Measurements from ENCODE around the gene BRINP3. TPM values are rescaled to one million over a fixed set of nuclear protein-coding genes. Genes with fewer than 3 reads are reported as not detected.

Gene BRINP3
- total RNA-seq, 2 experiments from 2014 or later, result not detected

- Histone ChIP-seq H3K4me1 (ENCODE audit: insufficient read depth, low read length, poor library complexity, severe bottlenecking) (no peaks in the 10 kb centered on the region), H4K20me1 (ENCODE audit: insufficient read depth, low read length) (no peaks in the 10 kb centered on the region), H3K27ac (ENCODE audit: low read depth, low read length, poor library complexity, severe bottlenecking) (no peak overlapping the region), H3K36me3 (ENCODE audit: insufficient read depth, low read length) (no peaks in the 10 kb centered on the region), H3K4me3 (ENCODE audit: low read depth, low read length, poor library complexity, severe bottlenecking) (no peak overlapping the region), H3K9me2 (ENCODE audit: insufficient read depth, low read length) (no peaks in the 10 kb centered on the region), H2AFZ (ENCODE audit: low read length) (no peak overlapping the region), H3K9me3 (ENCODE audit: low read length) (no peaks in the 10 kb centered on the region), H3K4me2 (ENCODE audit: low read length) (no peak overlapping the region), H3K79me2 (ENCODE audit: insufficient read depth, low read depth, low read length) (no peaks in the 10 kb centered on the region)
- intact Hi-C loops (cut with micrococcal nuclease; ENCODE audit: unreplicated experiment), result no loop called here
- POLR2A ChIA-PET, result no interaction called here
- BruUV-seq (replicated peaks), result no TSS peak
- no peak for DNase-seq (ENCODE audit: low spot score)
- CTCF ChIA-PET (ENCODE audit: unreplicated experiment), result no interaction called here
- no peak for TF ChIP-seq EZH2phosphoT487 (IDR thresholded peaks at IDR 0.05; ENCODE audit: borderline replicate concordance, low read depth, low read length)
- TF ChIP-seq CTCF (conservative IDR thresholded peaks at IDR 0.05; ENCODE audit: low read length), result no peak
Observed at GRCh38 chr1:190170321-190170720, 307.3 kb downstream of the BRINP3 start.

GRCh38 chr1:190169311-190170067 is 308.2 kb downstream of the BRINP3 start:
- TF ChIP-seq CTCF (conservative IDR thresholded peaks at IDR 0.05; ENCODE audit: low read length) (no peak), EZH2phosphoT487 (IDR thresholded peaks at IDR 0.05; ENCODE audit: borderline replicate concordance, low read depth, low read length) (no peak)
- Histone ChIP-seq H3K4me2 (ENCODE audit: low read length) (no peak overlapping the region), H3K4me1 (ENCODE audit: insufficient read depth, low read length, poor library complexity, severe bottlenecking) (no peaks in the 10 kb centered on the region), H3K9me3 (ENCODE audit: low read length) (no peaks in the 10 kb centered on the region), H3K4me3 (ENCODE audit: low read depth, low read length, poor library complexity, severe bottlenecking) (no peak overlapping the region), H3K36me3 (ENCODE audit: insufficient read depth, low read length) (no peaks in the 10 kb centered on the region), H3K79me2 (ENCODE audit: insufficient read depth, low read depth, low read length) (no peaks in the 10 kb centered on the region), H3K27ac (ENCODE audit: low read depth, low read length, poor library complexity, severe bottlenecking) (no peak overlapping the region), H2AFZ (ENCODE audit: low read length) (no peak overlapping the region), H4K20me1 (ENCODE audit: insufficient read depth, low read length) (no peaks in the 10 kb centered on the region), H3K9me2 (ENCODE audit: insufficient read depth, low read length) (no peaks in the 10 kb centered on the region)
- CTCF ChIA-PET (ENCODE audit: unreplicated experiment), result no interaction called here
- intact Hi-C loops (cut with micrococcal nuclease; ENCODE audit: unreplicated experiment), result no loop called here
- DNase-seq (ENCODE audit: low spot score), result no peak
- POLR2A ChIA-PET, result no interaction called here
- BruUV-seq (replicated peaks), result no TSS peak

- POLR2A ChIA-PET, result interaction anchor here (0.7 kb wide), 1 partner anchor 13 kb away, joined by 3 read pairs; no protein-coding TSS in a partner anchor
- Histone ChIP-seq H3K9me3 (ENCODE audit: low read length) (no peaks in the 10 kb centered on the region), H2AFZ (ENCODE audit: low read length) (no peak overlapping the region), H3K27ac (ENCODE audit: low read depth, low read length, poor library complexity, severe bottlenecking) (no peak overlapping the region), H3K4me3 (ENCODE audit: low read depth, low read length, poor library complexity, severe bottlenecking) (no peak overlapping the region), H3K4me1 (ENCODE audit: insufficient read depth, low read length, poor library complexity, severe bottlenecking) (no peaks in the 10 kb centered on the region), H3K9me2 (ENCODE audit: insufficient read depth, low read length) (no peaks in the 10 kb centered on the region), H4K20me1 (ENCODE audit: insufficient read depth, low read length) (no peaks in the 10 kb centered on the region), H3K79me2 (ENCODE audit: insufficient read depth, low read depth, low read length) (no peaks in the 10 kb centered on the region), H3K36me3 (ENCODE audit: insufficient read depth, low read length) (no peaks in the 10 kb centered on the region), H3K4me2 (ENCODE audit: low read length) (no peak overlapping the region)
- intact Hi-C loops (cut with micrococcal nuclease; ENCODE audit: unreplicated experiment), result no loop called here
- BruUV-seq (replicated peaks), result no TSS peak
- TF ChIP-seq EZH2phosphoT487 (IDR thresholded peaks at IDR 0.05; ENCODE audit: borderline replicate concordance, low read depth, low read length) (no peak), CTCF (conservative IDR thresholded peaks at IDR 0.05; ENCODE audit: low read length) (no peak)
- no peak for DNase-seq (ENCODE audit: low spot score)
- CTCF ChIA-PET (ENCODE audit: unreplicated experiment), result no interaction called here
Observed at GRCh38 chr1:190168893-190169280, 308.8 kb downstream of the BRINP3 start.

Data from OCI-LY7 (cell line).